Spleen (tissue), 11 donors: ENCODE data around the gene COA1. TPM values are rescaled to one million over a fixed set of nuclear protein-coding genes. Genes with fewer than 3 reads are reported as not detected.

Experiments used
- DNase-seq: peaks from one replicate; pipeline ENCODE4 v3.0.0-alpha.2; 2020
- H3K27ac ChIP-seq, 8 donors: fragments of 200-600 bp; sonication (generic) in 7 of 8; 1 replicate in 4 of 8; 2 replicates in 4 of 8; pipeline versions ENCODE4 v1.5.0 to v1.8.0; 2016 to 2021; ENCODE audit warnings: inconsistent platforms in 4 of 8, mild to moderate bottlenecking in 4 of 8, moderate library complexity in 1 of 8
- H3K27me3 ChIP-seq, 7 donors: fragments of 200-600 bp; sonication (generic) in 6 of 7; replicated peaks in 1 of 7; 1 replicate in 4 of 7; 2 replicates in 3 of 7; pipeline versions ENCODE4 v1.5.0 to v1.8.0; 2016 to 2021; ENCODE audit warnings: inconsistent platforms in 3 of 7, mild to moderate bottlenecking in 1 of 7
- H3K36me3 ChIP-seq, 6 donors: fragments of 200-600 bp; sonication (generic) in 5 of 6; 1 replicate in 4 of 6; 2 replicates in 2 of 6; pipeline versions ENCODE4 v1.5.0 to v1.8.0; 2016 to 2021; ENCODE audit warnings: inconsistent platforms in 2 of 6
- H3K4me1 ChIP-seq, 6 donors: fragments of 200-600 bp; sonication (generic) in 5 of 6; 1 replicate in 3 of 6; 2 replicates in 3 of 6; pipeline versions ENCODE4 v1.5.0 to v1.8.0; 2016 to 2021; ENCODE audit warnings: inconsistent platforms in 3 of 6
- H3K4me3 ChIP-seq, 8 donors: fragments of 200-600 bp; sonication (generic) in 7 of 8; 1 replicate in 4 of 8; 2 replicates in 4 of 8; pipeline versions ENCODE4 v1.5.0 to v1.8.0; 2016 to 2021; ENCODE audit warnings: inconsistent platforms in 4 of 8, mild to moderate bottlenecking in 4 of 8, moderate library complexity in 2 of 8
- H3K9me3 ChIP-seq, 8 donors: fragments of 200-600 bp; sonication (generic) in 7 of 8; 1 replicate in 4 of 8; 2 replicates in 4 of 8; pipeline versions ENCODE4 v1.5.0 to v1.8.0; 2016 to 2021; ENCODE audit warnings: inconsistent platforms in 4 of 8
- POLR2A ChIP-seq, 3 donors: fragments of 450-650 bp; IDR thresholded peaks; one replicate each; pipeline ENCODE4 v1.5.1; 2017; ENCODE audit warnings: antibody characterized with exemption in 3 of 3, mild to moderate bottlenecking in 1 of 3
- POLR2AphosphoS5 ChIP-seq, 3 donors: sonication (generic); formaldehyde crosslinking; IDR thresholded peaks; one replicate each; pipeline ENCODE4 v1.5.1; 2017; ENCODE audit warnings: antibody characterized with exemption in 3 of 3
- WGBS, 5 donors: extraction: QIAGEN DNeasy Blood & Tissue Kit in 3 of 5; methylation state at CpG; one replicate each; pipeline versions ENCODE4 v1.1.5 to v1.1.7; 2013 to 2018; 5-methylcytosine and 5-hydroxymethylcytosine counted together
- intact Hi-C: fragments of 100-400 bp; cut with DNase I; formaldehyde crosslinking; loops from one replicate; pipeline ENCODE4 v1.15.0; 2023; ENCODE audit warnings: low total_unique reads
- polyA plus RNA-seq, 3 donors: library from polyadenylated mRNA; stranded (reverse); fragments of 200-250 nt; gene quantifications; one replicate each; pipeline ENCODE4 v1.2.1, GENCODE V29; 2013
- total RNA-seq, 7 donors: library from RNA; depleted of rRNA in 3 of 7; stranded (reverse); fragments of >200 nt in 3 of 7; fragmentation: NEBNext Ultra II Directional in 4 of 7; extraction: Animal tissue kit (Norgen Biotek cat#: 25700) in 4 of 7; gene quantifications; one replicate each; pipeline versions ENCODE4 v1.1.0 to v1.2.1, GENCODE V29; 2016 to 2021
- TF ChIP-seq, protein P1 (sequence below), 11 experiments: fragments of 200-600 bp in 7 of 11; fragments of 450-650 bp in 4 of 11; sonication (generic) in 4 of 11; IDR thresholded peaks in 8 of 11; conservative IDR thresholded peaks in 3 of 11; 1 replicate in 7 of 11; 2 replicates in 4 of 11; pipeline versions ENCODE4 v1.4.0 to v1.8.0; 2016 to 2021; ENCODE audit warnings: antibody characterized with exemption in 11 of 11, inconsistent platforms in 4 of 11, mild to moderate bottlenecking in 1 of 11
- donor health status: healthy with polysubstance abuse.
- donor health status: DM: no; HTN: no; CAD: no; lungs with moderate emphysema.
- donor health status: DM: no; HTN: no; CAD: no.
- donor health status: Bipolar disorder and iron deficiency.
- donor health status: healthy.
- donor health status: DM: no; HTN: no; CAD: no.
- donor health status: DM: yes; HTN: yes; CAD: no.

The COA1 gene
- total and polyA plus RNA-seq, 10 donors, result 48.3 to 102 (median 67.2) TPM

DNA sequence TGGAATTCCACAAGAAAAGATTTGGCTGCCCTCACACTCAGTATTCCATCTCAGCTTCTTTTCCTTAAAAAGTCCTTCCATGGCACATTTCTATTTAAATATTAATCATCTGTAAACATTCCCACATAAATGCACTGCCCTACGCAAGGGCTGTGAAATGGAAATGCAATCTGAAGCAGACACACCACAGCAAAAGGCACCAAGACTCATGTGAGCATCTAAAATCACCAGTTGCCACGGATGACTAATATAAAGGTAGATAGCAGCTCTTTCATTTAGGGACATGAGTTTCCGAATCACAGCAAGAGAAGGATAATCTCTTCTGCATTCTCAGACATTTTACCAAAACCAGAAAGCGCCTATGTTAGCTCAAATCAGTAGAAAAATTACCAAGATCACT lies 31.6 kb downstream of the COA1 start:
- intact Hi-C loops, result loop anchor here (2.0 kb wide), 1 partner anchor 115 kb away; the partner anchor contains the start of gene STK17A
- Histone ChIP-seq H3K4me3 (no peak overlapping the region), H3K9me3 (no peaks in the 10 kb centered on the region), H3K27ac (no peak overlapping the region), H3K36me3 (no peaks in the 10 kb centered on the region), H3K27me3 (no peaks in the 10 kb centered on the region), H3K4me1 (peaks cover 8 to 66% (median 24%) of the 10 kb centered on the region in 6 donors)
- DNase-seq, result no peak
- TF ChIP-seq POLR2AphosphoS5 (IDR thresholded peaks at IDR 0.05) (no peak), POLR2A (IDR thresholded peaks at IDR 0.05) (no peak)
- TF ChIP-seq, protein P1, sequence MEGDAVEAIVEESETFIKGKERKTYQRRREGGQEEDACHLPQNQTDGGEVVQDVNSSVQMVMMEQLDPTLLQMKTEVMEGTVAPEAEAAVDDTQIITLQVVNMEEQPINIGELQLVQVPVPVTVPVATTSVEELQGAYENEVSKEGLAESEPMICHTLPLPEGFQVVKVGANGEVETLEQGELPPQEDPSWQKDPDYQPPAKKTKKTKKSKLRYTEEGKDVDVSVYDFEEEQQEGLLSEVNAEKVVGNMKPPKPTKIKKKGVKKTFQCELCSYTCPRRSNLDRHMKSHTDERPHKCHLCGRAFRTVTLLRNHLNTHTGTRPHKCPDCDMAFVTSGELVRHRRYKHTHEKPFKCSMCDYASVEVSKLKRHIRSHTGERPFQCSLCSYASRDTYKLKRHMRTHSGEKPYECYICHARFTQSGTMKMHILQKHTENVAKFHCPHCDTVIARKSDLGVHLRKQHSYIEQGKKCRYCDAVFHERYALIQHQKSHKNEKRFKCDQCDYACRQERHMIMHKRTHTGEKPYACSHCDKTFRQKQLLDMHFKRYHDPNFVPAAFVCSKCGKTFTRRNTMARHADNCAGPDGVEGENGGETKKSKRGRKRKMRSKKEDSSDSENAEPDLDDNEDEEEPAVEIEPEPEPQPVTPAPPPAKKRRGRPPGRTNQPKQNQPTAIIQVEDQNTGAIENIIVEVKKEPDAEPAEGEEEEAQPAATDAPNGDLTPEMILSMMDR (IDR thresholded peaks at IDR 0.05 in 8 of 11, conservative IDR thresholded peaks at IDR 0.05 in 3 of 11), result no peak
- WGBS, 5 donors, result 88 to 97% (median 93%) methylated on average over 4 of the region's 4 CpGs

DNA sequence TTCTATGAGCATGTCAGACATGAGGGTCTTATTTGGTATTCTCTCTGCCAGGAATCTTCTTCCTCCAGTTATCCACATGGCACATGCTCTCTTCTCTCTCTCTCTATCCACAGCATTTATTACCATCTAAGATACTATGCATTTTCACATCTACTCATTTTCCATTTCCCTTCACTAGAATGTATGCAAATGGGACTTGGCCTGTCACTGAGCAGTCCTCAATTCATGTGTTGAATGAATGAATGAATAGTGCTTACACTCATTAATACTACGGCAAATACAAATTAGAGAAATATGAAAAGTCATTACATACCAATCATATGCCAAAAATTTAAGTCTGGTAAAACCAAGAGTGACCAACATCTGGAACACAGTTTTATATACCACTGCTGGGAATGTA lies 34.0 kb downstream of the COA1 start:
- TF ChIP-seq, protein P1 (IDR thresholded peaks at IDR 0.05 in 8 of 11, conservative IDR thresholded peaks at IDR 0.05 in 3 of 11), result no peak
- TF ChIP-seq POLR2A (IDR thresholded peaks at IDR 0.05) (no peak), POLR2AphosphoS5 (IDR thresholded peaks at IDR 0.05) (no peak)
- H3K36me3 ChIP-seq, result no peaks in the 10 kb centered on the region
- no peaks in the 10 kb centered on the region for H3K9me3 ChIP-seq
- intact Hi-C loops, result no loop called here
- peaks cover 8 to 82% (median 27%) of the 10 kb centered on the region in 6 donors for H3K4me1 ChIP-seq
- no peaks in the 10 kb centered on the region for H3K27me3 ChIP-seq
- no peak overlapping the region for H3K4me3 ChIP-seq
- DNase-seq, result no peak
- WGBS, 5 donors, result 95 to 100% (median 96%) methylated on average over 1 of the region's 1 CpG
- H3K27ac ChIP-seq, result no peak overlapping the region

DNA sequence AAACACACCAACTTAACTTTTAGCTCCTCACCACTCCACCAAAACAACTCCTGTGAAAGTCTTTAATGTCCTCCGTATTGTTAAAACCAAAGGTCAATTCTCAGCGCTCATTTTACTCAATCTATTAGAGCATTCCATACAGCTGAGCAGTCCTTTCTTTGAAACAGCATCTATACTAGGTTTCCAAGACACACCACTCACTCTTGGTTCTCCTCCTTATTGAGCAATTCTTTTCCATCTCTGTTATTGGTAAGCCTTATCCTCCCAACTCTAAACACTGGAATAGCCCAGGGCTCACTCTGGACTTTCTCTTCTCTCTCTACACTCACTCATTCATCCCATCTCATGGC lies 34.9 kb downstream of the COA1 start:
- intact Hi-C loops, result no loop called here
- DNase-seq, result no peak

GRCh38 chr7:43693687-43694398 lies 35.5 kb downstream of the COA1 start:
- no peak overlapping the region for H3K4me3 ChIP-seq
- no peaks in the 10 kb centered on the region for H3K9me3 ChIP-seq
- DNase-seq, result no peak
- no peaks in the 10 kb centered on the region for H3K27me3 ChIP-seq
- H3K4me1 ChIP-seq, result peaks cover 3 to 82% (median 21%) of the 10 kb centered on the region in 6 donors
- H3K36me3 ChIP-seq, result no peaks in the 10 kb centered on the region
- 94 to 97% (median 96%) methylated on average over 4 of the region's 4 CpGs for WGBS, 5 donors
- intact Hi-C loops, result no loop called here
- H3K27ac ChIP-seq, result no peak overlapping the region
- TF ChIP-seq POLR2AphosphoS5 (IDR thresholded peaks at IDR 0.05) (no peak), POLR2A (IDR thresholded peaks at IDR 0.05) (no peak)
- TF ChIP-seq, protein P1 (IDR thresholded peaks at IDR 0.05 in 8 of 11, conservative IDR thresholded peaks at IDR 0.05 in 3 of 11), result no peak

More for the DNA sequence above, 34.9 kb downstream of the COA1 start:
- Histone ChIP-seq H3K36me3 (no peaks in the 10 kb centered on the region), H3K4me3 (no peak overlapping the region), H3K9me3 (no peaks in the 10 kb centered on the region), H3K4me1 (peaks cover 4 to 82% (median 22%) of the 10 kb centered on the region in 6 donors), H3K27me3 (no peaks in the 10 kb centered on the region), H3K27ac (no peak overlapping the region)
- TF ChIP-seq POLR2A (IDR thresholded peaks at IDR 0.05) (no peak), POLR2AphosphoS5 (IDR thresholded peaks at IDR 0.05) (no peak)
- TF ChIP-seq, protein P1 (IDR thresholded peaks at IDR 0.05 in 8 of 11, conservative IDR thresholded peaks at IDR 0.05 in 3 of 11), result no peak
- WGBS, 5 donors, result 95 to 99% (median 98%) methylated on average over 2 of the region's 2 CpGs
